RWPE1 (cell line): ENCODE data around the gene PGRMC2.
A peak's percentile ranks its signal among the peaks of the same experiment; 100 is the strongest.

Source experiments
- CTCF ChIA-PET: fragments of 350-600 bp; sonication (Branson Sonifier 250); formaldehyde crosslinking; extraction: SDS; loops from one replicate; lab custom pipeline; 2021; lab: Yijun Ruan, JAX
- POLR2A ChIA-PET: fragments of 400-600 bp; formaldehyde crosslinking; extraction: SDS; loops from one replicate; lab custom pipeline; 2020; ENCODE audit warnings: antibody characterized with exemption; ENCODE audit not compliant: low non-redundant PET; lab: Yijun Ruan, JAX
- DNase-seq: peaks from one replicate; pipeline ENCODE4 v3.0.0; 2012; ENCODE audit warnings: low spot score
- H3K27ac ChIP-seq: fragments of 450-650 bp; 2 replicates; pipeline ENCODE4 v1.5.1; 2017
- CTCF ChIP-seq: fragments of 450-650 bp; conservative IDR thresholded peaks from 2 replicates; pipeline ENCODE4 v1.5.1; 2017; ENCODE audit warnings: low read depth, mild to moderate bottlenecking

Gene PGRMC2

GRCh38 chr4:128288689-128289106, 1.1 kb upstream of the PGRMC2 start:
- ChIA-PET POLR2A (interaction anchor here (0.8 kb wide), 1 partner anchor 99 kb away, joined by 4 read pairs; no protein-coding TSS in a partner anchor), CTCF (interaction anchor here (0.5 to 0.6 kb wide), 2 partner anchors 111 to 393 kb away, joined by 3 to 4 read pairs; no protein-coding TSS in a partner anchor)
- no peak for TF ChIP-seq CTCF
- peak; percentile 21 for DNase-seq
- peak overlapping the region; percentile 96 for H3K27ac ChIP-seq

- TF ChIP-seq CTCF: no peak
- POLR2A ChIA-PET: interaction anchor here (0.8 kb wide), 1 partner anchor 100 kb away, joined by 4 read pairs; no protein-coding TSS in a partner anchor
- CTCF ChIA-PET: interaction anchor here (0.5 to 0.7 kb wide), 2 partner anchors 44 to 393 kb away, joined by 3 read pairs; no protein-coding TSS in a partner anchor
- peak; percentile 98 for DNase-seq
- H3K27ac ChIP-seq: peak overlapping the region; percentile 96
These were observed 467 bp upstream of the PGRMC2 start for GRCh38 chr4:128287871-128288688.

GRCh38 chr4:128286474-128287058, 1.0 kb downstream of the PGRMC2 start:
- H3K27ac ChIP-seq: peak overlapping the region; percentile 96
- DNase-seq: peak; percentile 60
- POLR2A ChIA-PET: interaction anchor here (0.7 kb wide), 1 partner anchor 1091 kb away, joined by 3 read pairs; no protein-coding TSS in a partner anchor
- CTCF ChIA-PET: interaction anchor here (0.5 to 0.7 kb wide), 3 partner anchors 95 to 491 kb away, joined by 3 to 4 read pairs (median 3); no protein-coding TSS in a partner anchor
- no peak for TF ChIP-seq CTCF

GRCh38 chr4:128285085-128285997, 2.3 kb downstream of the PGRMC2 start:
- CTCF ChIA-PET: interaction anchor here (0.6 to 0.7 kb wide), 2 partner anchors 55 to 492 kb away, joined by 3 read pairs; no protein-coding TSS in a partner anchor
- peak overlapping the region; percentile 55 for H3K27ac ChIP-seq
- no peak for TF ChIP-seq CTCF
- DNase-seq: no peak
- POLR2A ChIA-PET: no interaction called here

GRCh38 chr4:128284317-128284716, 3.3 kb downstream of the PGRMC2 start:
- POLR2A ChIA-PET: no interaction called here
- no peak overlapping the region for H3K27ac ChIP-seq
- DNase-seq: no peak
- CTCF ChIA-PET: interaction anchor here (1.0 kb wide), 1 partner anchor 11 kb away, joined by 3 read pairs; no protein-coding TSS in a partner anchor
- TF ChIP-seq CTCF: no peak
